Epidermal melanocyte (primary cell): Measurements from ENCODE around the gene AKAP7.

Source experiments
- DNase-seq: peaks from one replicate; pipeline ENCODE4 v3.0.0; 2011; ENCODE audit warnings: low spot score; ENCODE audit not compliant: insufficient read length

Gene AKAP7

GRCh38 chr6:131134220-131134979 lies 867 bp upstream of the AKAP7 start:
- no peak for DNase-seq

- peak; percentile 33 for DNase-seq
Measured at GRCh38 chr6:131134980-131135243, 355 bp upstream of the AKAP7 start.

DNA sequence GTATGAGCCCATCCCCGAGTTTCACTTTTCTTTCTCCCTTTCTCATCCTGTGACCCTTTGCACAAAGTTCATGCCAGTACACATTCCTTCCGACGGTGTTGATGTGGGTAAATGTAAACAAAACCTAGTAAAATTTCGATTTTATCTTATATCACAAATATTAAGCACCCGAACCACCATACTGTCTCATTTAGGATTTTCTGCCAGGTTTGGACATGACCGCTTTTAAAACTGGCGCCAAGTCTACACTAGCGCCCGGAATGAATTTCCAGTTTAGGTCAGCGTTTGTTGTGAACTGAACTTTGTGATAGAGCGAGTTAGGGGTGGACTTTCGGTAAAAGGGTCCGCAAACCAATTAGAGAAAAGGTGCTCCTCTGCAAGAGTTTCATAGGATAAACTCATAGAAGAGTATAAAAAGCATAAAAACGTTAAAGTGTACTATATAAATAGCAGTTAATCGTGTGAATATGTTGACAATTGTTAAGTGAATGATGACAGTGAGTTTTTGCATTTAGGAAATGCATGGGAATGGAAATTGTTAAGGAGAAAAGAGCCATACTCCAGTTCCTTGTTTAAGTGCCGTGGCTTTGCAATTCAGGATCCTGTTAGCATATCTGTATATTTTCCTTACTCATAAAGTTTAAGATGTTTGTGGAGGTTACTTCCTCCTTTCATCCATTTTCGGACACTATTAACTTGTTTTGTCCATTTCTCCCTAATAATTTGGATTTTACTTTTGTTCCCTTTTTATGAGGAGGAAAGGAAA lies 937 bp downstream of the AKAP7 start:
- peak; percentile 37 for DNase-seq

DNA sequence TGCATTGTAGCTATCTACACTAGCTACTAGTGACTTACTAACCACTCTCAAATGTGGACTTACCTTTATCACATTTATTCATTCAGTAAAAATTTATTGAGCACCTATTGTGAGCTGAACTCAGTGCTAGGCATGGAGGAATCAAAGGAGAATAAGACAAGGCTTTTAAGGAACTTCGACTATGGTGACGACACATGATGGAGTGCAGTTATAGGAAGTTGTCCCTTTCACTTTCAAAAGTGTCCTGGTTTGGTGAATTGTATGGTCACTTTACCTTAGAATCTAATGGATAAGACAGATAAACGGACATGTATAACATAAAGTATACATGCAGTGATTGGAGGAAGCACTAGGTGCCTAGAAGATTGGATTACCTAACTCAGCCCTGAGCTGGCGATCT lies 4.3 kb downstream of the AKAP7 start:
- no peak for DNase-seq

DNA sequence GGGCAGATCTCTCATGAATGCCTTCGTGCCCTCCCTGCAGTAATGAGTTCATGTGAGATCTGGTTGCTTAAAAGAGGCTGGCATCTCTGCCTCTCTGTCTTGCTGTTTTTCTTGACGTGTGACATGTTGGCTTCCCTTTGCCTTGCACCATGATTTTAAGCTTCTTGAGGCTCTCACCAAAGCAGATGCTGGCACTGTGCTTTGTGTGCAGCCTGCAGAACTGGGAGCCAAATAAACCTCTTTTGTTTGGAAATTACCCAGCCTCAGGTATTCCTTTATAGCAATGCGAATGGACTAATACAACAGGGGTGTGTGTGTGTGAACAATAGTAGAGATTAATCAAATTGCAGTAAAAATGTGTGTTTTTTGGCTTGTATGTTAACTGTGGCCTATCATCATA lies 8.1 kb downstream of the AKAP7 start:
- no peak for DNase-seq

GRCh38 chr6:131146865-131147264 lies 11.6 kb downstream of the AKAP7 start:
- DNase-seq, result no peak

GRCh38 chr6:131156411-131156810 lies 21.1 kb downstream of the AKAP7 start:
- DNase-seq, result no peak

GRCh38 chr6:131159578-131159977 lies 24.3 kb downstream of the AKAP7 start:
- DNase-seq, result no peak

GRCh38 chr6:131160254-131160758 lies 25.0 kb downstream of the AKAP7 start:
- no peak for DNase-seq

DNA sequence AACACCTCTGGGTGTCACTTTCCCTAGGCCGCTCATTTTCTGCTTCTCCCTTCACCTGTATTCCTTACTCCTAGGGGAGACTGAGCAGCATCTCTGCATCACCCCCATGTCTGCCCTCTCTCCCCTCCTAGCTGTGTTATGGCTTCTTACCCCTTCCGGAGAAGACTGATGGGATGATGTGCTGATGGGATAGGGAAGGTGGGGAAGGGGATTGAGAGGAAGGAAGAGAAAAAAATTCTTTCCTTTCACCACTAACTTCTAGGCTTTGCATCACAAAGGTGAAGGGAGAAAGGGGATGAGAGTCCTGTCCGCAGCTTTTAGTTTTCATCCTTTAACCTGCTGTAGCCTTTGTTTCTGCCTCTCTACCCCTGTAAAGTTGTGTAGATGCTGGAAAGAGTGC lies 26.7 kb downstream of the AKAP7 start:
- no peak for DNase-seq

DNA sequence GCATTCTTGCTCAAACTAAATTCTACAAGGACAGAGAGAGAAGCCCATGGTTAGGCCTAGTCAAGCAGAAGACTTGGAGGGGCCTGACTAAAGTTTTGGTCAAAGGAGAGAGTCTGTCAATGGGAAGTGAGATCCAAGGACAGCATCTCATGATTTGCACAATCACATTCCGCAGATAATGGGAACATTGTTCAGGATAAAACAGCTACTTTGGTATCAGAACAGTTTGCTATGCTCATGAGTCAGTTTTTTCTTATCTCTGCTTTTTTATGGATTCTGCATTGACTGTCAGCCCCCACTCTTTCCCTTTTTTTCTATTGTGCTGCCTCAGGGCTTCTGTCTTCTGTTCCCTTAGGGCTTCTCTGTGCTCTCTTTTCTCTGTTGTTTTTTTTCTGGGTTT lies 28.6 kb downstream of the AKAP7 start:
- no peak for DNase-seq

- no peak for DNase-seq
Measured at GRCh38 chr6:131164506-131164905, 29.2 kb downstream of the AKAP7 start.

DNA sequence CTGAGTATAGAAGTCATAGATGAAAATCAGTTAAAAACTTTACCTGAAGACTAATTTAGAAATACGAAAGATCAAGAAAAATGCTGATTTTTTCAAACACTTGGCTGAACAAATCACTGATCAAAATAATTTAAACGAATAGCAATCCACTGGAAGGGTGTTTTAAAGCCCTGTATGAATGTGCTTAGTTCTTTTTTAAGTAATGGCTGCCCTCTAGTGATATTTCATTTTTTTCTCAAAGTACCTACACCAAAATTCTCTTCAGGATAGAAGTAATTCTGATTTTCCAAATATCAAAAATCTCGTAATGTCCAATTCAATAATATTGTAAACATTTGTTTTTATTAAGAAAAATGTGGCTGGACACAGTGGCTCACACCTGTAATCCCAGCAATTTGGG lies 32.5 kb downstream of the AKAP7 start:
- DNase-seq, result no peak

DNA sequence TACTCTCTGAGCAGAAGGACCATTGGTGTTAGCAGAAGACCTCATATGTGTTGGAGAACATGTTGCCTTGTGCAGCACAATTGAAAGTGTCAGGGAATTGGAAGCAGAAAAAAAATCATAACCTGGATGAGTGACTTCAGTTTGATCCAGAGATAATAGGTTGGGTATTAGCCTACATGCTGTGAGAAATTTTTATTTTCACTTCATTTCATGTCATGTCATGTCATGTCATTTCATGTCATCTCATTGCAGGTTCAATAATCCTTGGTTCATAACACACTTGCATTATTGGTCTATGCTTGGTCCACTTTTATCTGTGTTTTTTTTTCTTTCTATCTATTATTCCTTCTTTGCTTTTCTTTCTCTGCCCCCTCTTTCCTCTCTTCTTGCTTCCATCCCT lies 34.3 kb downstream of the AKAP7 start:
- no peak for DNase-seq

DNA sequence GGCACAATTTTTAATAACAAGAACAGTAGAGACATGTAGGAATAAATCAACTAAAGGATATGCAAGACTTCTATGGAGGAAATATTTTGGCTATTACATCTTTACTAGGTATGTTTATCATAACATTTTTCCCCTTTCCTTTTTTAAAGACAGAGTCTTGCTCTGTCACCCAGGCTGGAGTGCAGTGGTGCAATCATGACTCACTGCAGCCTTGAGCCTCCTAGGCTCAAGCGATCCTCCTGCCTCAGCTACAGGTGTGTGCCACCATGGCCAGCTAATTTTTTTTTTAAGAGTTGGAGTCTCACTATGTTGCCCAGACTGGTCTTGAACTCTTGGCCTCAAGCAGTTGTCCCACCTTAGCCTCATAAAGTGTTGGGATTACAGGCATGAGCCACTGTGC lies 37.0 kb downstream of the AKAP7 start:
- DNase-seq, result no peak

GRCh38 chr6:131173680-131174079 lies 38.4 kb downstream of the AKAP7 start:
- no peak for DNase-seq

GRCh38 chr6:131175564-131175963 lies 40.3 kb downstream of the AKAP7 start:
- no peak for DNase-seq

DNA sequence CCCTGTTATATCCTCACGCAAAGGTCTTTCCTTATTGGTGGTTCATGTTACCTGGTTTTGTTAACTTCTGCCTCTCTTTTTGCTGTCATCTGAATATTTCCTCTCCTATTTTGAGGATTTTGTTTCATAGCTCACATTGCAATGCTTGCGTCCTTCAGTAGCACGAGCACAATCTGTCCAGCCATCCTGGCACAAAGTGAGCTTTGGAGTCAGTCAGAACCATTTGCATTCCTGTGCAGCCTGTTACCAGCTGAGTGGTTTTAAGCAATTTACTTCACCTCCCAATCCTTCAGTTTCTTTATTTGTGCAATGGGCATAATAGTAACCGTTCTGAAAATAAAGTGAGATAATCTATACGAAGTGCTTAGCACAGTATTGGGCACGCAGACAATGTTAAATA lies 42.7 kb downstream of the AKAP7 start:
- no peak for DNase-seq

GRCh38 chr6:131182991-131183425 lies 47.7 kb downstream of the AKAP7 start:
- no peak for DNase-seq

- no peak for DNase-seq
Measured at GRCh38 chr6:131183427-131184095, 48.3 kb downstream of the AKAP7 start.

DNA sequence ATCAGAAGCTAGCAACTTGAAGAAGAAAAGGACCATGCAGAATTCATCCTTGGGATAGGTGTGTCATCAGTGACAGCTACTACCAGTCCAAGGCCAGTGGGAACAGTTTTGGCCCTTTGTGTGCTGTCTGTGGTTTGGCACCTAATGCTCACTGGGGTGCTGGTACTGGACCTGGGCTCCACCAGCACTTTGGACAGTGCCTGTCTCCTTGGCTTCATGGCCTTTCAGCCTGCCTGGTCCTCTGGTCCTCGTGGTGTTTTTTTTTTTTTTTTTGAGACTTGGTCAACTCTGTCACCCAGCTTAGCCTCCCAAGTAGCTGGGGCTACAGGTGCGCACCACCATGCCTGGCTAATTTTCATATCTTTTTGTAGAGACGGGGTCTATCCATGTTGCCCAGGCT lies 56.3 kb downstream of the AKAP7 start:
- no peak for DNase-seq

DNA sequence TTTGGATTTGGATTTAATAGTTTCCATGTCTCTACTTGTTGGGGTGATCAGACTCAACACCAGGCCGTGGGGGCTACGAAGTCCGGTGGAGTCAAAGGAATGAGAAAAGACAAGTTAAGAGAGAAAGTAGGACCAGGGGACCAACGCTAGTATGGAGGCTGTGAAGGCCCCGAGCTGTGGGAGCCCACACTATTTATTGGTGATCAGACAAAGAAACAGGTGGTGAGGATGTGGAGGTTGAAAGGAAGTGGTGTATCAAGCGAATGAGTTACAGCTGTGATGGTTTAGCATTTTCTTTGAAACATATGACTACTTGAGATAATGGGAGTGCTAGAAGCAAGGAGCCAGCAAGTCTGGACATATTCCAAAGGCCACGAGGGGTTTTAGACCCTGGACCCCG lies 62.4 kb downstream of the AKAP7 start:
- no peak for DNase-seq
